HCT116 (cell line): ENCODE measurements around the gene NTSR2. TPM values are rescaled to one million over a fixed set of nuclear protein-coding genes. Genes with fewer than 3 reads are reported as not detected.

Experiments
- ATAC-seq: fragments of 200-7000 bp; cut with Tn5 transposase; 2 replicates; pipeline ENCODE4 v1.9.1; 2020; ENCODE audit warnings: mild to moderate bottlenecking, moderate library complexity
- BruUV-seq: library from RNA; stranded (reverse); fragments of 400-500 nt; replicated peaks from 2 replicates; lab custom pipeline; 2021; lab: Mats Ljungman, UMichigan
- CTCF ChIA-PET: fragments of 300-600 bp; sonication (Branson Sonifier 250); formaldehyde crosslinking; loops from one replicate; lab custom pipeline; 2021; ENCODE audit warnings: antibody characterized with exemption; lab: Charles Lee
- POLR2A ChIA-PET: fragments of 300-600, 350-600 bp; sonication (Branson Sonifier 250); formaldehyde crosslinking; loops from one replicate; lab custom pipeline; 2021; ENCODE audit warnings: antibody characterized with exemption; lab: Charles Lee
- RAD21 ChIA-PET, 2 experiments: fragments of 300-600 bp; sonication (Branson Sonifier 250); formaldehyde crosslinking; loops; one replicate each; lab custom pipeline; 2023; ENCODE audit warnings: low total read pairs in 2 of 2; ENCODE audit not compliant: uncharacterized antibody in 2 of 2, unreplicated experiment in 2 of 2, low non-redundant PET in 1 of 2; lab: Charles Lee
- DNase-seq: peaks from one replicate; pipeline ENCODE4 v3.0.0-alpha.2; 2010; ENCODE audit warnings: low read depth, low spot score
- H2AFZ ChIP-seq: fragments of 200-600 bp; shearing (Covaris generic), sonication (generic); 2 replicates; pipeline ENCODE4 v1.6.1; 2017; ENCODE audit warnings: low read depth, mixed run types, mixed read lengths, antibody characterized with exemption, low read length; ENCODE audit not compliant: poor library complexity, severe bottlenecking
- H3K27ac ChIP-seq: 2 replicates; pipeline ENCODE4 v1.5.1; 2012; ENCODE audit warnings: low read depth, low read length
- H3K27me3 ChIP-seq: fragments of 200-600 bp; sonication (generic); 2 replicates; pipeline ENCODE4 v1.6.1; 2016; ENCODE audit warnings: mixed run types, low read length, mixed read lengths; ENCODE audit not compliant: insufficient read depth
- H3K36me3 ChIP-seq, 2 experiments: fragments of 200-500 bp in 1 of 2; fragments of 200-600 bp in 1 of 2; sonication (Bioruptor generic) in 1 of 2; sonication (generic) in 1 of 2; 2 replicates each; pipeline versions ENCODE4 v1.5.1 to v1.6.1; 2014 to 2016; ENCODE audit warnings: low read length in 2 of 2, inconsistent platforms in 1 of 2, mixed read lengths in 1 of 2, mixed run types in 1 of 2; ENCODE audit not compliant: insufficient read depth in 2 of 2, control insufficient read depth in 1 of 2
- H3K4me1 ChIP-seq, 2 experiments: fragments of 200-600 bp in 1 of 2; sonication (generic) in 1 of 2; 2 replicates each; pipeline versions ENCODE4 v1.5.1 to v1.6.1; 2012 to 2017; ENCODE audit warnings: low read length in 2 of 2, inconsistent platforms in 1 of 2, mild to moderate bottlenecking in 1 of 2, mixed read lengths in 1 of 2, mixed run types in 1 of 2, moderate library complexity in 1 of 2; ENCODE audit not compliant: insufficient read depth in 2 of 2, control insufficient read depth in 1 of 2
- H3K4me2 ChIP-seq: fragments of 200-600 bp; sonication (generic); 2 replicates; pipeline ENCODE4 v1.6.1; 2017; ENCODE audit warnings: mixed run types, low read length, mixed read lengths
- H3K4me3 ChIP-seq, 2 experiments: fragments of 200-600 bp in 1 of 2; sonication (generic) in 1 of 2; replicated peaks in 1 of 2; 2 replicates each; pipeline ENCODE4 v1.5.1; 2011 to 2016; ENCODE audit warnings: low read length in 2 of 2, control low read depth in 1 of 2, low read depth in 1 of 2, mild to moderate bottlenecking in 1 of 2, mixed read lengths in 1 of 2, mixed run types in 1 of 2
- H3K79me2 ChIP-seq: fragments of 200-600 bp; sonication (generic); 2 replicates; pipeline ENCODE4 v1.6.1; 2017; ENCODE audit warnings: mild to moderate bottlenecking, mixed run types, low read length, moderate library complexity, mixed read lengths; ENCODE audit not compliant: insufficient read depth
- H3K9ac ChIP-seq: fragments of 200-600 bp; sonication (generic); 2 replicates; pipeline ENCODE4 v1.6.1; 2016; ENCODE audit warnings: low read length, mixed read lengths
- H3K9me2 ChIP-seq: fragments of 200-600 bp; sonication (generic), shearing (Covaris generic); 2 replicates; pipeline ENCODE4 v1.6.1; 2017; ENCODE audit warnings: mixed run types, mild to moderate bottlenecking, moderate library complexity; ENCODE audit not compliant: insufficient read depth
- H3K9me3 ChIP-seq, 2 experiments: fragments of 200-500 bp in 1 of 2; fragments of 200-600 bp in 1 of 2; sonication (Bioruptor generic) in 1 of 2; sonication (generic) in 1 of 2; 2 replicates each; pipeline ENCODE4 v1.6.1; 2014 to 2017; ENCODE audit warnings: low read length in 2 of 2, mixed read lengths in 2 of 2, inconsistent platforms in 1 of 2, low read depth in 1 of 2, mild to moderate bottlenecking in 1 of 2, mixed run types in 1 of 2, moderate library complexity in 1 of 2; ENCODE audit not compliant: control insufficient read depth in 1 of 2, insufficient read depth in 1 of 2
- H4K20me1 ChIP-seq: fragments of 200-600 bp; sonication (generic), shearing (Covaris generic); 2 replicates; pipeline ENCODE4 v1.6.1; 2017; ENCODE audit warnings: mixed run types, mild to moderate bottlenecking, moderate library complexity; ENCODE audit not compliant: insufficient read depth
- CBX3 ChIP-seq: IDR thresholded peaks from 2 replicates; pipeline ENCODE4 v1.6.1; 2012; ENCODE audit warnings: low read depth
- CEBPB ChIP-seq: IDR thresholded peaks from 2 replicates; pipeline ENCODE4 v1.6.1; 2012; ENCODE audit warnings: low read depth
- EGR1 ChIP-seq: IDR thresholded peaks from 2 replicates; pipeline ENCODE4 v1.6.1; 2012; ENCODE audit warnings: low read depth
- ELF1 ChIP-seq: IDR thresholded peaks from 2 replicates; pipeline ENCODE4 v1.6.1; 2012; ENCODE audit warnings: low read depth, borderline replicate concordance
- EZH2 ChIP-seq: fragments of 200-600 bp; sonication (generic); IDR thresholded peaks from 2 replicates; pipeline ENCODE4 v1.6.1; 2017; ENCODE audit warnings: antibody characterized with exemption, mixed run types
- EZH2phosphoT487 ChIP-seq: fragments of 200-600 bp; IDR thresholded peaks from 2 replicates; pipeline ENCODE4 v1.6.1; 2018; ENCODE audit warnings: antibody characterized with exemption, borderline replicate concordance
- FOSL1 ChIP-seq: IDR thresholded peaks from 2 replicates; pipeline ENCODE4 v1.6.1; 2012; ENCODE audit warnings: low read depth
- JUND ChIP-seq: IDR thresholded peaks from 2 replicates; pipeline ENCODE4 v1.6.1; 2012
- POLR2A ChIP-seq: IDR thresholded peaks from 2 replicates; pipeline ENCODE4 v1.7.0; 2011; ENCODE audit warnings: borderline replicate concordance; ENCODE audit not compliant: insufficient read depth, insufficient read length; ENCODE audit errors: extremely low read depth
- RAD21 ChIP-seq: IDR thresholded peaks from 2 replicates; pipeline ENCODE4 v1.6.1; 2012; ENCODE audit warnings: low read depth, mild to moderate bottlenecking
- SIN3A ChIP-seq: IDR thresholded peaks from 2 replicates; pipeline ENCODE4 v1.6.1; 2012; ENCODE audit warnings: low read depth
- SP1 ChIP-seq: IDR thresholded peaks from 2 replicates; pipeline ENCODE4 v1.6.1; 2012; ENCODE audit warnings: low read depth
- TCF7L2 ChIP-seq: IDR thresholded peaks from 2 replicates; pipeline ENCODE4 v1.7.0; 2011; ENCODE audit warnings: borderline replicate concordance, inconsistent platforms; ENCODE audit not compliant: insufficient read depth, insufficient read length; ENCODE audit errors: extremely low read depth
- ZFX ChIP-seq: fragments of 450-650 bp; IDR thresholded peaks from 2 replicates; pipeline ENCODE4 v1.6.1; 2017
- ZNF274 ChIP-seq: fragments of 200-500 bp; sonication (Bioruptor generic); IDR thresholded peaks from 2 replicates; pipeline ENCODE4 v1.6.1; 2014; ENCODE audit warnings: mild to moderate bottlenecking, low read depth, low read length, inconsistent platforms
- intact Hi-C: fragments of 100-400 bp; cut with micrococcal nuclease; formaldehyde crosslinking; loops from 2 replicates; pipeline ENCODE4 v1.10.0; 2022
- total RNA-seq: library from RNA; stranded (reverse); gene quantifications from one replicate; pipeline ENCODE4 v1.2.1, GENCODE V29; 2021; ENCODE audit not compliant: unreplicated experiment

The NTSR2 gene
- total RNA-seq, 1 experiment from 2014 or later = not detected

- Histone ChIP-seq H3K4me2 (no peak overlapping the region), H3K27me3 (no peaks in the 10 kb centered on the region), H4K20me1 (no peaks in the 10 kb centered on the region), H3K79me2 (no peaks in the 10 kb centered on the region), H3K9ac (no peak overlapping the region), H3K36me3 (no peaks in the 10 kb centered on the region), H2AFZ (no peak overlapping the region), H3K4me3 (no peak overlapping the region), H3K9me2 (no peaks in the 10 kb centered on the region), H3K9me3 (no peaks in the 10 kb centered on the region), H3K27ac (no peak overlapping the region), H3K4me1 (peaks cover 0 to 5% of the 10 kb centered on the region in 2 experiments; a peak in 1 of 4 replicates)
- RAD21 ChIA-PET = no interaction called here
- CTCF ChIA-PET = interaction anchor here (2.4 kb wide), 1 partner anchor 11 kb away, joined by 7 read pairs; no protein-coding TSS in a partner anchor
- POLR2A ChIA-PET = no interaction called here
- TF ChIP-seq CBX3 = no peak
- TF ChIP-seq ELF1 = no peak
- no peak for TF ChIP-seq JUND
- no peak for TF ChIP-seq SIN3A
- no peak for TF ChIP-seq EZH2
- TF ChIP-seq EGR1 = no peak
- TF ChIP-seq SP1 = no peak
- TF ChIP-seq ZFX = no peak
- TF ChIP-seq CEBPB = no peak
- no peak for TF ChIP-seq FOSL1
- TF ChIP-seq TCF7L2 = no peak
- TF ChIP-seq EZH2phosphoT487 = no peak
- TF ChIP-seq POLR2A = no peak
- no peak for TF ChIP-seq RAD21
- ATAC-seq = no peak
- no peak for DNase-seq
- no TSS peak for BruUV-seq
- intact Hi-C loops = no loop called here
Observed at GRCh38 chr2:11703700-11704099, 33.7 kb upstream of the NTSR2 start.

- Histone ChIP-seq H3K36me3 (no peaks in the 10 kb centered on the region), H4K20me1 (no peaks in the 10 kb centered on the region), H3K4me2 (no peak overlapping the region), H3K9me2 (no peaks in the 10 kb centered on the region), H3K4me3 (no peak overlapping the region), H3K4me1 (peaks cover 0 to 6% of the 10 kb centered on the region in 2 experiments; a peak in 1 of 4 replicates), H3K27me3 (no peaks in the 10 kb centered on the region), H3K27ac (no peak overlapping the region), H2AFZ (no peak overlapping the region), H3K9me3 (no peaks in the 10 kb centered on the region), H3K79me2 (no peaks in the 10 kb centered on the region), H3K9ac (no peak overlapping the region)
- ATAC-seq (no peak), DNase-seq (no peak)
- intact Hi-C loops = no loop called here
- TF ChIP-seq ZNF274 = no peak
- TF ChIP-seq RAD21 = no peak
- TF ChIP-seq POLR2A = no peak
- TF ChIP-seq CEBPB = no peak
- TF ChIP-seq SP1 = no peak
- TF ChIP-seq ZFX = no peak
- ChIA-PET RAD21 (no interaction called here), CTCF (no interaction called here), POLR2A (no interaction called here)
- no TSS peak for BruUV-seq
Observed at GRCh38 chr2:11702946-11703345, 33.0 kb upstream of the NTSR2 start.
